Midbrain (tissue), 1 donor: Measurements from ENCODE around the gene ABCA12.

ENCODE experiments used
- DNase-seq: peaks from one replicate; lab custom pipeline; 2025; lab: John Stamatoyannopoulos, UW

ABCA12 gene

DNA sequence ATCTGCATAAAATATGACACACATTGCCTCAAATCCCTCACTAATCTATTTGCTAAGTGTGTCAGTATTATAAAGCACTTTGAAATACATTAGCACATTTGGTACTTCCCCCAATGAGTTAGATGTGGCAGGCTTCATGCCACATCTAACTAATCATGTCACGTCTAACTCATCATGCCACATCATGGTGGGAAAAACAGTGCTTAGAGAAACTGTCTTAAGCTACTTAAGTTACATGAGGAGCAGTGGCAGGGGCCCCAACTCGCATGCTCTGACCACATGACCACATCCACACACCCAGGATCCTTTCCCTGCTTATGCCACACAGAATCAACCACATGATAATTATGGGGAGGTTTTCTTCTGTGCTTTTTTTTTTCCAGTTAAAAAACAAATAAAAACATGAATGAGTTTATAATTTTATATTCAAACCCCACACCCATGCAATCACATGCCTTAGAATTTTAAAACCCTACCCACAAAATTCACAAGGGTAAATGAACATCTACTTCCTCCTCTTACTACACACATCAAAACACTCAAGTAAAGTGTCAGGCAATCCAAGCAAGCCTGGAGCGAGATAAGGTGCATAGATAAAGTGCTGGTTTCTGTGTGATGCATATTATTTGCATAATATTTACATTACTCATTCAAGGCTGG is 1.6 kb downstream of the ABCA12 start:
- DNase-seq = no peak

- DNase-seq = no peak
These were observed 18.0 kb downstream of the ABCA12 start for GRCh38 chr2:215120401-215120800.

GRCh38 chr2:215119847-215120246 is 18.6 kb downstream of the ABCA12 start:
- DNase-seq = no peak

DNA sequence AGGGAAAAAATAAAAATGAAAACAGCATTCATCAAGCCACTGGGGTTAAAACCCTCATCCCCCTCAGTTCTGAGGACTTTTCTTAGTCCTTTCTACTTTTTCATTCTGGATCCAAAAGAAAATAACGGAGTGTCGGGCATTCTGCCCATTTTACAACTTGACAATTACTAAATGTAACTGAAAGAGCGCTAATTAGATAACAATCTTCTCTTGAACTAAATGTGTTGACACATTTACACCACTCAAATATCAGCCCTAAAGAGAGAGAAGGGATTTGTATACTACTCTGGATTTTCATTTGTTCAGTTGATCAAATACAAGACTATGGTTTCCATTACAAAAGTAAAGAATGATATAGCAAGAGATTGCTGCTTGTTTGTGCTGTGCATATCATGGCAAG is 27.5 kb downstream of the ABCA12 start:
- no peak for DNase-seq

GRCh38 chr2:215107216-215108056 is 31.0 kb downstream of the ABCA12 start:
- DNase-seq = no peak

GRCh38 chr2:215105607-215106354 is 32.6 kb downstream of the ABCA12 start:
- no peak for DNase-seq

DNA sequence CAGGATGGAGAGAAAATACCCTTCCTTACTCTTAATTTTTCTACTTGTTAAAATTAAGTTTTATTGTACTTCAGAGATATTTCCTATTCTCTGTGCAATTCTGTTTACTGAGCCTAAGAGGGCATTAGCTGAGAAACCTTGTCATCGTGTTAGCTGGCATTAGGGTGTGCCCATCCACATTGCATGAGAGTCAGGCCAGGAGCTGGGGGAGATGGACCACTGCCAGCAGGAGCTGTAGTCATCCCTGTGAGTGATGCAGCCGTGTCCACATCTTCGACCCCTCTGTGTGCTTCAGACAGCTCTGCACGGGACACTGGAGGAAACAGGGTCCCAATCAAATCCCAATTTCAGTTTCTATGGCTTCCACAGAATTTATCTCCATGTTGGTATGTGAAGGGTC is 34.2 kb downstream of the ABCA12 start:
- no peak for DNase-seq

DNA sequence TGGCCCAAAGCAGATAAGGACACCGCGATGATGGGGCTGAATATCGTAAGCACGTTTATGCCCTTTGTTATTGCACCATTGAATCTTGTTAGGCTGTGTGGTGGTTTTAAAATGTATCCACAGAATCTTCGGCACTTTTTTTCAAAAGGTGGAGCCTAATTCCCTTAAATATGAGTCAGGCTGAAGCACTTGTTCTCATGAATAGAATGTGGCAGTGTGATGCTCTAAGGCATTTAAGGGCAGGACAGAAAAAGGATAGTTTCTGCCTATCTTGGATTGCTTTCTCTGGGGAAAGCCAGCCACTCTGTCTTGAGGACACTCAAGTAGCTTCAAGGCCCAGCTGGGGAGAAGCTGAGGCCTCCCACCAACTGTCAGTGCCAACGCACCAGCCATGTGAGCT is 39.6 kb downstream of the ABCA12 start:
- DNase-seq = no peak

- DNase-seq = no peak
These were observed 54.3 kb downstream of the ABCA12 start for GRCh38 chr2:215084080-215084479.

GRCh38 chr2:215083146-215083545 is 55.3 kb downstream of the ABCA12 start:
- DNase-seq = no peak

DNA sequence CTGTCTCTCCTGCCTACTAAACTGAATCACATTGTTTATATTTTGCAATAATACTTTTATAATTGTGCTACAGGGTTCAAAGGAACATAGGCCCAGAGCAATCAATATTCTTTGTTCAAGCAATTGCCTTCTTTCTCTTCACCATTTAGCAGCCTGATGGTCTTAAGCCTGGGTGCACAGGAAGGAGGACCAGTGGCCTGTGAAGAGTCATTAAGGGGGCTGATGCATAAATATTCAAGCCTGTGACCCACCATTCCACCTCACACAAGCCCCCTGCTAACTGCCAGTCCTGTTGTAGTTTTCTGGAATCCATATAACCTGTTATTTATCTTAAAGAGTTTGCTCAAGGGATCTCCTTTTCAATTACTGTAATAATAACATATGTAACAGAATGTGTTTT is 56.0 kb downstream of the ABCA12 start:
- no peak for DNase-seq

GRCh38 chr2:215080545-215080944 is 57.9 kb downstream of the ABCA12 start:
- no peak for DNase-seq

DNA sequence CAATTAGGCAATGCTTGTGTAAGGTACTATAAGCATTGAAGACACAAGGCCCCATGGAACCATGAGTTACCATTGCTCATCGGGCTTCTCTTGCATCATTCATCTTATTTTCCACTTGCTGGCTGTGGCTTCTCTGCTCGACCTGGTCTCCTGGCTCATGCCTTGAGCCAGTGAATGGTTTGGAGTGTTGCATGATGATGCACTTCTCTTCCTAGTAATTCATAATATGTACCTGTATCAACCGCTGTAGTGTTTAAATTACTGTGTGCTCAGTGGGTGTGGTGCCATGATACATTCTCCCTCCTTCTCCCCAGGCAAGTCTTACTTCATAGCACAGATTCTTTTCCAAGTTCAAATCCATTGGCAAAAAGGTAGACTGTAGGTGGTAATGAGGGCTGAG is 66.8 kb downstream of the ABCA12 start:
- no peak for DNase-seq

GRCh38 chr2:215068399-215068798 is 70.0 kb downstream of the ABCA12 start:
- no peak for DNase-seq

DNA sequence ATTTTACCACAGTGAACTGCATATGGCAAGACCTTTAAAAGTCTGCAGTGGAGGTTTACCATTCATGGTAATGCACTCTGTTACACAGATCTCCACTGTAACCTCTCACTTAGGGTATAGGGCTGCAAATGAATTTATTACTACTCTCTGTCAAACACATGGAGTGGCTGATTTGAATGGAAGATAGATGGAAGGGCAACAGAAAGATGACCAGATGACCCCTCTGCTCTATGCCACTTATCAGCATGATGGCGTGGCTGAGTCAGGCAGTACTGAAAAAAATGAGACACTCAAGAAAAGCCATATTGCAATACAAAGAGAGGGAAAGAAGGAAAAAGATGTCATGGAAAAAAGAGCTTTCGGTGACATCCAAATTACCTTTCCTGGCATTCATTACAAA is 72.3 kb downstream of the ABCA12 start:
- no peak for DNase-seq

DNA sequence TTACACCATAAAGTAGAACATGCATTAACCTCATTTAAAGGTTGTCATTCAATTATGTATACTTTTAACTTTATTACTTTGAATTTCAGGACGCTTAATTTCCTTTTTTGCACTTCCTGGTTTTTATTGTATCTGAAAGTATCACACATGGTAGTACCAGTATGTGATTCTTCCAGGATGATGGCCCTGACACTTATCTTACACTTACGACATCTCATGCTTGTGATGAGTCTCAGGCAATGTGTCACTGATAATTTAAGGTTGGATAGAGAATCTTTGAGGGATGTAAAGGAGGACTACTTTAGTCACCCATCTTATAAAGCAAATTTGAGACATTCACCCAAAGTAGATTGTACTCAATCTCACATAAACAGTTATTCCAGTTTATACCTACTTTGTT is 74.9 kb downstream of the ABCA12 start:
- DNase-seq = no peak

DNA sequence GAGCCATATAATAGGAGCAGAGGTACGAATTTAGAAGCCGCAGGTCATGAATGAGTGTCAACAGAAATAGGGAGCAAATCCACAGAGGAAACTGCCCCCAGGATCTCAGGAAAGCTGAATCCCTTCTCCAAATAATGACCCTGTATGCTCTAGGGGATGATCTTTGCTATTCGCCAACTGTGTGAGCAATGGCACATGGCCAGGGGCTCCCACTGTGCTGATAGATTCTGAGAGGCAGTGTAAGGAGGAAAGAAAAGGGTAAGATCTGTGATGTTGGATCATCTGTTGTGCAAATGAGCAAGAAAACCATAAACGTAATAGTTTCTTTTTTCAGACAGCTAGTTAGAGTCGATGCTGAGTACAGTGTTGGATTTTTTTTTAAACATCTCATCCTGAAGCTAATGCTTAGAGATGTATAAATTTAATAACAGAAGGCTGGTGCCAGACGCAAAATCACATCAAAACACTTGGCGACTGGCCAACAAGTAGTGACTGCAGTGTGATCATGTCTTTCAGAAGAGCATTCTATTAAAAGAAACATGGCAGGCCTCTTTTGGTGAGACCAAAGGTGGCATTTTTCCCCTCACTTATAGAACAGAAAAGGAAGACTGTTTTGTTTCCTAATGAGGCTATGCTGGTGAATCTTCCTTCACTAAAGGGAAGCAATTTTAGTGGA is 77.4 kb downstream of the ABCA12 start:
- no peak for DNase-seq

GRCh38 chr2:215059724-215060123 is 78.7 kb downstream of the ABCA12 start:
- no peak for DNase-seq

GRCh38 chr2:215055891-215056290 is 82.5 kb downstream of the ABCA12 start:
- DNase-seq = no peak

GRCh38 chr2:215052810-215053209 is 85.6 kb downstream of the ABCA12 start:
- DNase-seq = no peak

DNA sequence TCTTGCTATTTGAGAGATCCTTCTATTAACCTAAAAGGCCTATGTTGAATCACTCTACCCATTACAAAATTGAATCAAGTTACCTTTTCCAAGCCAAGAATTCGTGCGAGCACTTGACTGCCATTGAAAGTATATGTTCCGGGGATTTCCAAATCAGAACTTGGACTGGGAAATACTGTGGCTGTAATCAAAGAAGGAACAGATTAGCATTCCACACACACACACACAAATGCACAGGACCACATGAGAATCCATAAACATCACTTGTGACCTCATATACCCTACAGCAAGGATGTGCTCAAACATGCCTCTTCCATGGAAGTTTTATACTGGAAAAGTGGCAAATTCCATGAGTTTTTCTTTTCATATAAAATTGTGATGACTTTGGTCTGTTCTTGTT is 86.0 kb downstream of the ABCA12 start:
- DNase-seq = no peak

DNA sequence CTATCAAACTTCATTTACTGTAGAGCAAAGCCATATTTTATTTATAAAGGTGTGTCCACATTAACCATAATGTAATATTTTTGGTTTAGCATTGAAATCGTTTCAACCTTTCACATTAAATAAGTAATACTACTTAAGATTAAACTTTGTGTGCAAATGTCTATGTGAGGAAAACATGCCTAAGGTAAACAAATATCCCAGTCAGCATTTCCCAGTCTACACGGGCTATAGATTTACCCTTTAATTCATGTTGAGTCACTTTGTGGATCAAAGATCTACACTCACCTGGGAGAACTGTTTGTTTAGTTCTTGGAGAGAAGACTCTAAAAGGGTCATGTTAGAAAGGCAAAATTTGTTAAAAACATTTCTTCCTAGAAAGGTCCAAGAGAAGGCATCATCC is 89.1 kb downstream of the ABCA12 start:
- DNase-seq = no peak
